SJCRH30 (cell line): ENCODE results near the gene KIF12. TPM values are rescaled to one million over a fixed set of nuclear protein-coding genes. Genes with fewer than 3 reads are reported as not detected.

ENCODE experiments used
- DNase-seq, 2 experiments: peaks; one replicate each; pipeline ENCODE4 v3.0.0-alpha.2; 2015 to 2020
- H3K27ac ChIP-seq: fragments of 250-450 bp; sonication (Bioruptor Pico); 2 replicates; pipeline ENCODE4 v1.5.1; 2020; ENCODE audit warnings: mild to moderate bottlenecking, moderate library complexity
- H3K27me3 ChIP-seq: fragments of 250-450 bp; sonication (Bioruptor Pico); 2 replicates; pipeline ENCODE4 v1.5.1; 2020; ENCODE audit warnings: mild to moderate bottlenecking, moderate library complexity
- H3K36me3 ChIP-seq: fragments of 250-450 bp; sonication (Bioruptor Pico); 2 replicates; pipeline ENCODE4 v1.5.1; 2020; ENCODE audit warnings: mild to moderate bottlenecking, moderate library complexity
- H3K4me1 ChIP-seq: fragments of 250-450 bp; sonication (Bioruptor Pico); 2 replicates; pipeline ENCODE4 v1.5.1; 2020; ENCODE audit warnings: mild to moderate bottlenecking, moderate library complexity
- H3K4me3 ChIP-seq: fragments of 250-450 bp; sonication (Bioruptor Pico); 2 replicates; pipeline ENCODE4 v1.5.1; 2020; ENCODE audit warnings: mild to moderate bottlenecking, moderate library complexity
- H3K9me3 ChIP-seq: fragments of 250-450 bp; sonication (Bioruptor Pico); replicated peaks from 2 replicates; pipeline ENCODE4 v1.5.1; 2020; ENCODE audit warnings: mild to moderate bottlenecking, moderate library complexity
- total RNA-seq: library from RNA; depleted of rRNA; stranded (reverse); fragments of >200 nt; shearing (Covaris generic); gene quantifications from 2 replicates; pipeline ENCODE4 v1.2.3, GENCODE V29; 2014

Gene KIF12
- total RNA-seq, 1 experiment from 2014 or later: not detected

- Histone ChIP-seq H3K27me3 (peaks cover 48% of the 10 kb centered on the region), H3K4me3 (no peak overlapping the region), H3K36me3 (no peaks in the 10 kb centered on the region), H3K4me1 (peaks cover 3% of the 10 kb centered on the region), H3K27ac (no peak overlapping the region), H3K9me3 (no peaks in the 10 kb centered on the region)
- no peak for DNase-seq
Observed at GRCh38 chr9:114117996-114118830, 19.1 kb upstream of the KIF12 start.

- peaks cover 48% of the 10 kb centered on the region for H3K27me3 ChIP-seq
- H3K27ac ChIP-seq: no peak overlapping the region
- H3K4me1 ChIP-seq: peaks cover 3% of the 10 kb centered on the region
- no peaks in the 10 kb centered on the region for H3K36me3 ChIP-seq
- DNase-seq: no peak
- H3K4me3 ChIP-seq: no peak overlapping the region
- H3K9me3 ChIP-seq: no peaks in the 10 kb centered on the region
Observed at GRCh38 chr9:114117614-114117995, 18.5 kb upstream of the KIF12 start.

GRCh38 chr9:114116126-114116747, 17.1 kb upstream of the KIF12 start:
- Histone ChIP-seq H3K36me3 (no peaks in the 10 kb centered on the region), H3K27me3 (peaks cover 39% of the 10 kb centered on the region), H3K4me3 (no peak overlapping the region), H3K9me3 (no peaks in the 10 kb centered on the region), H3K4me1 (peaks cover 3% of the 10 kb centered on the region), H3K27ac (no peak overlapping the region)
- DNase-seq: no peak

- Histone ChIP-seq H3K27me3 (peaks cover 39% of the 10 kb centered on the region), H3K27ac (no peak overlapping the region), H3K9me3 (no peaks in the 10 kb centered on the region), H3K36me3 (no peaks in the 10 kb centered on the region), H3K4me3 (no peak overlapping the region), H3K4me1 (peaks cover 3% of the 10 kb centered on the region)
- peak in 1 of 2 experiments; percentile 58 for DNase-seq
Observed at GRCh38 chr9:114115654-114116125, 16.6 kb upstream of the KIF12 start.

- no peak for DNase-seq
- H3K27ac ChIP-seq: no peak overlapping the region
Observed at GRCh38 chr9:114114364-114114763, 15.3 kb upstream of the KIF12 start.

GRCh38 chr9:114112778-114113584, 13.9 kb upstream of the KIF12 start:
- peak in 1 of 2 experiments; percentile 41 for DNase-seq
- peaks cover 26% of the 10 kb centered on the region for H3K27me3 ChIP-seq
- no peak overlapping the region for H3K27ac ChIP-seq
- peaks cover 3% of the 10 kb centered on the region for H3K4me1 ChIP-seq
- no peak overlapping the region for H3K4me3 ChIP-seq
- no peaks in the 10 kb centered on the region for H3K36me3 ChIP-seq
- H3K9me3 ChIP-seq: no peaks in the 10 kb centered on the region

More at GRCh38 chr9:114114364-114114763, 15.3 kb upstream of the KIF12 start:
- Histone ChIP-seq H3K4me1 (peaks cover 3% of the 10 kb centered on the region), H3K27me3 (peaks cover 39% of the 10 kb centered on the region), H3K9me3 (no peaks in the 10 kb centered on the region), H3K36me3 (no peaks in the 10 kb centered on the region), H3K4me3 (no peak overlapping the region)

- no peak overlapping the region for H3K27ac ChIP-seq
- H3K4me1 ChIP-seq: peaks cover 3% of the 10 kb centered on the region
- no peak for DNase-seq
- H3K4me3 ChIP-seq: no peak overlapping the region
- H3K27me3 ChIP-seq: peaks cover 19% of the 10 kb centered on the region
- H3K36me3 ChIP-seq: no peaks in the 10 kb centered on the region
- no peaks in the 10 kb centered on the region for H3K9me3 ChIP-seq
Observed at GRCh38 chr9:114112325-114112724, 13.2 kb upstream of the KIF12 start.

GRCh38 chr9:114110180-114110579, 11.1 kb upstream of the KIF12 start:
- Histone ChIP-seq H3K4me1 (no peaks in the 10 kb centered on the region), H3K36me3 (no peaks in the 10 kb centered on the region), H3K27ac (no peak overlapping the region), H3K4me3 (no peak overlapping the region), H3K9me3 (no peaks in the 10 kb centered on the region), H3K27me3 (peaks cover 8% of the 10 kb centered on the region; the same call in 1 of the 2 replicates)
- no peak for DNase-seq

GRCh38 chr9:114109124-114109523, 10.0 kb upstream of the KIF12 start:
- no peaks in the 10 kb centered on the region for H3K9me3 ChIP-seq
- H3K36me3 ChIP-seq: no peaks in the 10 kb centered on the region
- H3K4me3 ChIP-seq: no peak overlapping the region
- no peak for DNase-seq
- H3K27me3 ChIP-seq: no peaks in the 10 kb centered on the region
- no peak overlapping the region for H3K27ac ChIP-seq
- H3K4me1 ChIP-seq: no peaks in the 10 kb centered on the region

GRCh38 chr9:114108016-114108833, 9.1 kb upstream of the KIF12 start:
- H3K36me3 ChIP-seq: no peaks in the 10 kb centered on the region
- no peaks in the 10 kb centered on the region for H3K27me3 ChIP-seq
- no peaks in the 10 kb centered on the region for H3K4me1 ChIP-seq
- H3K27ac ChIP-seq: no peak overlapping the region
- H3K4me3 ChIP-seq: no peak overlapping the region
- peak; percentile 88 to 95 for DNase-seq
- no peaks in the 10 kb centered on the region for H3K9me3 ChIP-seq

- H3K4me1 ChIP-seq: no peaks in the 10 kb centered on the region
- H3K27me3 ChIP-seq: no peaks in the 10 kb centered on the region
- H3K27ac ChIP-seq: no peak overlapping the region
- H3K4me3 ChIP-seq: no peak overlapping the region
- H3K36me3 ChIP-seq: no peaks in the 10 kb centered on the region
- DNase-seq: no peak
- peaks cover 2% of the 10 kb centered on the region; the same call in 1 of the 2 replicates for H3K9me3 ChIP-seq
Observed at GRCh38 chr9:114107286-114108001, 8.4 kb upstream of the KIF12 start.

GRCh38 chr9:114105236-114105635, 6.1 kb upstream of the KIF12 start:
- no peaks in the 10 kb centered on the region for H3K36me3 ChIP-seq
- no peak overlapping the region for H3K4me3 ChIP-seq
- H3K4me1 ChIP-seq: no peaks in the 10 kb centered on the region
- H3K9me3 ChIP-seq: peaks cover 7% of the 10 kb centered on the region; the same call in 1 of the 2 replicates
- no peak for DNase-seq
- no peaks in the 10 kb centered on the region for H3K27me3 ChIP-seq
- H3K27ac ChIP-seq: no peak overlapping the region

- Histone ChIP-seq H3K27me3 (no peaks in the 10 kb centered on the region; the same call in 1 of the 2 replicates), H3K36me3 (no peaks in the 10 kb centered on the region), H3K4me3 (no peak overlapping the region), H3K27ac (no peak overlapping the region), H3K4me1 (no peaks in the 10 kb centered on the region), H3K9me3 (peaks cover 7% of the 10 kb centered on the region; the same call in 1 of the 2 replicates)
- no peak for DNase-seq
Observed at GRCh38 chr9:114102484-114102883, 3.4 kb upstream of the KIF12 start.
